Measurements from ENCODE around the gene JAK3. TPM values are rescaled to one million over a fixed set of nuclear protein-coding genes. Genes with fewer than 3 reads are reported as not detected.

JAK3 gene
- total RNA-seq, 4 donors from 2014 or later, result 1.0 to 4.0 (median 1.7) TPM

- Histone ChIP-seq H3K27ac (no peak overlapping the region), H3K27me3 (peaks cover 33% of the 10 kb centered on the region), H3K36me3 (no peaks in the 10 kb centered on the region), H3K9me3 (no peaks in the 10 kb centered on the region), H3K4me3 (peak overlapping the region; percentile 34), H3K4me1 (peaks cover 10% of the 10 kb centered on the region)
- peak in 1 of 2 donors; percentile 74 for DNase-seq (ENCODE audit: low spot score in 2 of 2)
- TF ChIP-seq, protein P1, sequence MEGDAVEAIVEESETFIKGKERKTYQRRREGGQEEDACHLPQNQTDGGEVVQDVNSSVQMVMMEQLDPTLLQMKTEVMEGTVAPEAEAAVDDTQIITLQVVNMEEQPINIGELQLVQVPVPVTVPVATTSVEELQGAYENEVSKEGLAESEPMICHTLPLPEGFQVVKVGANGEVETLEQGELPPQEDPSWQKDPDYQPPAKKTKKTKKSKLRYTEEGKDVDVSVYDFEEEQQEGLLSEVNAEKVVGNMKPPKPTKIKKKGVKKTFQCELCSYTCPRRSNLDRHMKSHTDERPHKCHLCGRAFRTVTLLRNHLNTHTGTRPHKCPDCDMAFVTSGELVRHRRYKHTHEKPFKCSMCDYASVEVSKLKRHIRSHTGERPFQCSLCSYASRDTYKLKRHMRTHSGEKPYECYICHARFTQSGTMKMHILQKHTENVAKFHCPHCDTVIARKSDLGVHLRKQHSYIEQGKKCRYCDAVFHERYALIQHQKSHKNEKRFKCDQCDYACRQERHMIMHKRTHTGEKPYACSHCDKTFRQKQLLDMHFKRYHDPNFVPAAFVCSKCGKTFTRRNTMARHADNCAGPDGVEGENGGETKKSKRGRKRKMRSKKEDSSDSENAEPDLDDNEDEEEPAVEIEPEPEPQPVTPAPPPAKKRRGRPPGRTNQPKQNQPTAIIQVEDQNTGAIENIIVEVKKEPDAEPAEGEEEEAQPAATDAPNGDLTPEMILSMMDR (IDR thresholded peaks at IDR 0.05), result no peak
- TF ChIP-seq POLR2A (IDR thresholded peaks at IDR 0.05), result no peak
- TF ChIP-seq EP300 (IDR thresholded peaks at IDR 0.05), result no peak
- WGBS, result 34% methylated on average over 32 of the region's 50 CpGs
Measured at GRCh38 chr19:17830567-17831418, 17.0 kb downstream of the JAK3 start.

GRCh38 chr19:17829855-17830566, 17.8 kb downstream of the JAK3 start:
- H3K9me3 ChIP-seq, result no peaks in the 10 kb centered on the region
- TF ChIP-seq POLR2A (IDR thresholded peaks at IDR 0.05), result no peak
- TF ChIP-seq POLR2AphosphoS5 (IDR thresholded peaks at IDR 0.05), result no peak
- TF ChIP-seq, protein P1 (IDR thresholded peaks at IDR 0.05), result no peak
- TF ChIP-seq EP300 (IDR thresholded peaks at IDR 0.05), result no peak
- peaks cover 37% of the 10 kb centered on the region for H3K27me3 ChIP-seq
- no peak overlapping the region for H3K27ac ChIP-seq
- no peaks in the 10 kb centered on the region for H3K36me3 ChIP-seq
- H3K4me1 ChIP-seq, result peaks cover 10% of the 10 kb centered on the region
- H3K4me3 ChIP-seq, result peak overlapping the region; percentile 34
- DNase-seq (ENCODE audit: low spot score in 2 of 2), result peak in 1 of 2 donors; percentile 60
- 35% methylated on average over 26 of the region's 29 CpGs for WGBS

DNA sequence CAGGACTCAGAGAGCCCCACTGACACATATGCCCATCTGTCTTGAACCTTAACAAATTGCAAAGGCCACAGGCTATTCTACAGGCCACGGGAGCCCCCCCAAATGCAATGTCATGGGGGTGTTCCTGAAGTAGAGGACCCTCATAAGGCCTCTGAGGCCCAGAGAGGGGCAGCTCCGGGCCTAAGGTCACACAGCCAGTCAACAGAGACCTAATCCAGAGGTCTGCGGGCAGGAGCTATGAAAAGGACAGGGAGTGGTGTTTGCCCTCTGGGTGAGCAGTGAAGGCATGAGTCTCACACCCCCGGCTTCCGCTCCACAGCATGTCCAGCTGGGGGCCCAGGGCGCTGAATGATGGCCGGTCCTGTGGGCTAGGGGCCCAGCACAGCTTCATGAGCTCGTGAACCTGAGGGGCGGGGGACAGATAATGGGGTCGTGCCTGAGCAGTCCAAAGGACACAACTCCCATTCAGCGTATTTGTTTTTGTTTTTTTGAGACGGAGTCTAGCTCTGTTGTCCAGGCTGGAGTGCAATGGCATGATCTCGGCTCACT, 21.2 kb downstream of the JAK3 start:
- Histone ChIP-seq H3K9me3 (no peaks in the 10 kb centered on the region), H3K4me1 (peaks cover 10% of the 10 kb centered on the region), H3K27me3 (peaks cover 48% of the 10 kb centered on the region), H3K27ac (no peak overlapping the region), H3K4me3 (no peak overlapping the region), H3K36me3 (no peaks in the 10 kb centered on the region)
- 86% methylated on average over 11 of the region's 13 CpGs for WGBS
- no peak for DNase-seq (ENCODE audit: low spot score in 2 of 2)
- TF ChIP-seq POLR2AphosphoS5 (IDR thresholded peaks at IDR 0.05), result no peak
- TF ChIP-seq EP300 (IDR thresholded peaks at IDR 0.05), result no peak
- TF ChIP-seq POLR2A (IDR thresholded peaks at IDR 0.05), result no peak
- TF ChIP-seq, protein P1 (IDR thresholded peaks at IDR 0.05), result no peak

DNA sequence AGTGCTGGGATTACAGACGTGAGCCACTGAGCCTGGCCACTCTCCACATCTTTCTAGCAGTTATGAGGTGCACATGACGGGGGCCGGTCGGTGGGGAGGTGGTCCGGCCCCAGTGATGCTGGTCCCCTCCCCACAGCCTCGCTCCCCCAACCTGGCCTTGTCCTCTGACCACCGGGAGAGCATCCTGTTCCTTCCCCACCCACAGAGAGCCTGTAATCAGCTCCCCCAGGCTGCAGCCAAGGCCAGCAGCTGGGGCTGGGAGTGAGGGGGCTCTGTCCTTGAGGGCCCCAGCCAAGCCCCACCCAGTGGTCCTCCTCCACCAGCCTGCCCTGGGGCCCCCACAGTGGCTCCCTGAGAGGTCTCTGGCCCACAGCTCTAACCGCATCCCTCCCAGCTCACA, 23.4 kb downstream of the JAK3 start:
- Histone ChIP-seq H3K4me1 (no peaks in the 10 kb centered on the region), H3K9me3 (no peaks in the 10 kb centered on the region), H3K27ac (no peak overlapping the region), H3K36me3 (no peaks in the 10 kb centered on the region), H3K4me3 (no peak overlapping the region), H3K27me3 (peaks cover 27% of the 10 kb centered on the region)
- WGBS, result 83% methylated on average over 5 of the region's 8 CpGs
- DNase-seq (ENCODE audit: low spot score in 2 of 2), result no peak
- no peak for TF ChIP-seq POLR2AphosphoS5 (IDR thresholded peaks at IDR 0.05)
- no peak for TF ChIP-seq POLR2A (IDR thresholded peaks at IDR 0.05)
- TF ChIP-seq EP300 (IDR thresholded peaks at IDR 0.05), result no peak

- H3K36me3 ChIP-seq, result no peaks in the 10 kb centered on the region
- 79% methylated on average over 7 of the region's 34 CpGs for WGBS
- TF ChIP-seq POLR2AphosphoS5 (IDR thresholded peaks at IDR 0.05) (no peak), EP300 (IDR thresholded peaks at IDR 0.05) (no peak), POLR2A (IDR thresholded peaks at IDR 0.05) (no peak)
- TF ChIP-seq, protein P1 (IDR thresholded peaks at IDR 0.05), result no peak
- no peak within 1 kb of the TSS for H3K4me3 ChIP-seq
- no peak within 1 kb of the TSS for H3K27ac ChIP-seq
- no peaks in the 10 kb centered on the region for H3K4me1 ChIP-seq
- DNase-seq (ENCODE audit: low spot score in 2 of 2), result no peak
- H3K27me3 ChIP-seq, result peaks cover 19% of the 10 kb centered on the region
- H3K9me3 ChIP-seq, result no peaks in the 10 kb centered on the region
Measured at GRCh38 chr19:17821190-17821589, 26.6 kb downstream of the JAK3 start, which contains the start of gene INSL3. Gene INSL3 (minus strand): TSS chr19:17821519. CDS start chr19:17821506, 13 bp downstream.

Measured in suprapubic skin (tissue), 4 donors.